ENCODE data around the gene PGP. TPM values are rescaled to one million over a fixed set of nuclear protein-coding genes. Genes with fewer than 3 reads are reported as not detected.
"Not testable (repeated sequence)": the region's sequence is repeated elsewhere in the genome, so short reads cannot be mapped to it uniquely, and the experiment has no call there.

PGP gene
- total RNA-seq, 4 donors from 2014 or later: 2.6 to 14.4 (median 10.4) TPM

DNA sequence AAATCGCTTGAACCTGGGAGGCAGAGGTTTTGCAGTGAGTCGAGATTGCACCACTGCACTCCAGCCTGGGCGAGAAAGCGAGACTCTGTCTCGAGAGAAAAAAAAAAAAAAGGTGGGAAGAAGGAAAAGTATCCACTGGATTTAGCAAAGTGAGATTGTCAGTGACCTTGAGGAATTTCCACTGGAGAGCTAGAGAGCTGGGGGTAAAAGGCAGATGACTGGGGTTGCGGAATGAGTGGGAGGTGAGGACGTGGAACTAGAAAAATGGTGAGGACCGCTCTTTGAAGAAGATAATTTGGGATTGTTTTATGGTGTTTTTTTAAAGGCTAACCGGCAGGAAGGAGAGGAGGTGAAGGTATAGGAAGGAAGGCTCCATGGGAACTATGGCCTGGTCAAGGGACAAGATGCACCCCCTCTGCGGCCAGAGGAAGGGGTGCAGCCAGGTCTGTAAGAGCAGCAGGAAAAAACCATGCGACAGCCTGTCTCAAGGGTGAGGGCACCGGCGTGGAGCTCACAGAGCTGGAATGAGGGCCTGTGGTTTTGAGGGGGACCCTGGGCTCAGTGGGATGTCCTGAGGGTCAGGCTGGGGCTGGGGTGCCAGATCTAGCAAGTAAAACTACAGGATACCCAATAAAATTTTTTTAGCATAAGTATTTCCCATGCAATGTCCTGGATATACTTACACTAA, 10.1 kb downstream of the PGP start:
- TF ChIP-seq, protein P1, sequence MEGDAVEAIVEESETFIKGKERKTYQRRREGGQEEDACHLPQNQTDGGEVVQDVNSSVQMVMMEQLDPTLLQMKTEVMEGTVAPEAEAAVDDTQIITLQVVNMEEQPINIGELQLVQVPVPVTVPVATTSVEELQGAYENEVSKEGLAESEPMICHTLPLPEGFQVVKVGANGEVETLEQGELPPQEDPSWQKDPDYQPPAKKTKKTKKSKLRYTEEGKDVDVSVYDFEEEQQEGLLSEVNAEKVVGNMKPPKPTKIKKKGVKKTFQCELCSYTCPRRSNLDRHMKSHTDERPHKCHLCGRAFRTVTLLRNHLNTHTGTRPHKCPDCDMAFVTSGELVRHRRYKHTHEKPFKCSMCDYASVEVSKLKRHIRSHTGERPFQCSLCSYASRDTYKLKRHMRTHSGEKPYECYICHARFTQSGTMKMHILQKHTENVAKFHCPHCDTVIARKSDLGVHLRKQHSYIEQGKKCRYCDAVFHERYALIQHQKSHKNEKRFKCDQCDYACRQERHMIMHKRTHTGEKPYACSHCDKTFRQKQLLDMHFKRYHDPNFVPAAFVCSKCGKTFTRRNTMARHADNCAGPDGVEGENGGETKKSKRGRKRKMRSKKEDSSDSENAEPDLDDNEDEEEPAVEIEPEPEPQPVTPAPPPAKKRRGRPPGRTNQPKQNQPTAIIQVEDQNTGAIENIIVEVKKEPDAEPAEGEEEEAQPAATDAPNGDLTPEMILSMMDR (IDR thresholded peaks at IDR 0.05): no peak
- no peak for TF ChIP-seq POLR2A (IDR thresholded peaks at IDR 0.05)
- intact Hi-C loops (cut with DNase I; ENCODE audit: low total_unique reads): no loop called here
- Histone ChIP-seq H3K27me3 (no peaks in the 10 kb centered on the region), H3K27ac (peak overlapping the region; percentile 96 to 99), H3K36me3 (no peaks in the 10 kb centered on the region), H3K9me3 (no peaks in the 10 kb centered on the region), H3K4me3 (peak overlapping the region; percentile 65 to 78), H3K4me1 (peaks cover 0 to 3% of the 10 kb centered on the region in 2 donors)
- no peak for DNase-seq

DNA sequence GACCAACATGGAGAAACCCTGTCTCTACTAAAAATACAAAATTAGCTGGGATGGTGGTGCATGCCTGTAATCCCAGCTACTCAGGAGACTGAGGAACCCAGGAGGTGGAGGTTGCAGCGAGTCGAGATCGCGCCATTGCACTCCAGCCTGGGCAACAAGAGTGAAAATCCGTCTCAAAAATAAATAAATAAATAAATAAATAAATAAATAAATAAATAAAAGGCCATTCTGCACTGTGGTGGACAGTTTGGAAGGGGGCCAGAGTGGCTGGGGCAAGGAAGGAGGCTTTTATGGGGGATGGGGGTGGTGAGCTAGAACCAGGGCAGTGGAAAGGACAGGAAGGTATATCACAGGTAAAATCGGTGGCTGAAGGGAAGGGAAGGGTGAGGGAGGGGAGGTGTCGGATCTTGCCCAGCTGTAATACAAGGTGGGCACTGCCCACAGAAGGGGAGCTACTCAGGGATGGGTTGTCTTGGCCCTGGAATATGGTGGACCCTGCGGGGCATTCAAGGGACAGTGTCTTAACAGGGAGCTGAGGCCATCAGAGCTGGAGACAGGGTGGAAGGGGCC, 11.4 kb downstream of the PGP start:
- DNase-seq; H3K27ac ChIP-seq; H3K9me3 ChIP-seq; intact Hi-C loops (cut with DNase I; ENCODE audit: low total_unique reads); H3K4me1 ChIP-seq; H3K36me3 ChIP-seq; H3K27me3 ChIP-seq; H3K4me3 ChIP-seq: not testable (repeated sequence)

DNA sequence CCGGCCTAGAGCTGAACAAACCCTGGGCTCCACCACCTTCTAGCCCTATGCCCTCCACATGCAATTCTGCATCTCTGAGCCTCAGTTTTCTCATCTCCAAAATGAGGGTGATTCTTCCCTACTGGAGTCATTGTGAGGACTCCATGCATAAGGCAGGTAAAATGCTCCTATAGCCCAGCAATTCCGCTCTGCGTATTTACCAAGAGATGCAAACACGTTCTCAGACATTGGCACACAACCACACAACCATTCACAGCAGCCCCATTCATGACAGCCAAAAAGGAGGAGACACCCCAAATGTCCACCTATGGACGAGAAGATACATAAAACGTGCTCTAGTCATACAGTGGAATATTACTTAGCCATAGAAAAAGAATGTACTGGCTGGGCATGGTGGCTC, 14.3 kb downstream of the PGP start:
- Histone ChIP-seq H3K9me3 (no peaks in the 10 kb centered on the region), H3K4me1 (peaks cover 0 to 8% of the 10 kb centered on the region in 2 donors), H3K27me3 (peaks cover 6% of the 10 kb centered on the region in 2 donors), H3K27ac (no peak overlapping the region), H3K4me3 (no peak overlapping the region), H3K36me3 (no peaks in the 10 kb centered on the region)
- TF ChIP-seq, protein P1 (IDR thresholded peaks at IDR 0.05): no peak
- no peak for TF ChIP-seq POLR2A (IDR thresholded peaks at IDR 0.05)
- DNase-seq: no peak
- intact Hi-C loops (cut with DNase I; ENCODE audit: low total_unique reads): no loop called here

DNA sequence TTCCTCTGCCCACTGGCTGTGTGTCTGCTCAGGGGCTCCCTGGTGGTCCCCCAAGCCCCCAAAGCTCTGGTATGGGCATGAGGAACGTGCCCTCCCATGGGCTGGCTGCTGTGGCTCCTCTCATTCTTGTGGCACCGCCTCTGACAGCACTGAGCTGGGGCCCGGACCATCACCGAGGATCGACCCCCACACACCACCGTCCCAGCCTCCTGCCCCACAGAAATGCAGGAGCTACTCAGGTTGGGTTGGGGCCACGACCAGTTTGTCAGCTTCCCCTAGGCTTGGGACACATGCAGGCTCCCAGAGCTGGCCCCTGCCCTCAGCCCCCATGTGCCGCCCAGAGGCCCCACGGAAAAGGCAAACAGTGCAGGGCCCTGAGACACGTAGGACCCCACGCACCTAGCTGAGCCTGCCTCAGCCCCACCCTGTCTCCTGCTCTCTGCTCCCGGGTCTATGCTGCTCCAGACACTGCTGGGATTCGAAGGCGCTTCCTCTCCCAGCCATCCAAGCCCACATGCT, 15.0 kb downstream of the PGP start:
- H3K27ac ChIP-seq: no peak overlapping the region
- peaks cover 0 to 11% of the 10 kb centered on the region in 2 donors for H3K4me1 ChIP-seq
- no peak overlapping the region for H3K4me3 ChIP-seq
- no peak for DNase-seq
- no peak for TF ChIP-seq POLR2A (IDR thresholded peaks at IDR 0.05)
- TF ChIP-seq, protein P1 (IDR thresholded peaks at IDR 0.05): no peak
- no peaks in the 10 kb centered on the region for H3K9me3 ChIP-seq
- H3K27me3 ChIP-seq: peaks cover 6 to 12% of the 10 kb centered on the region in 2 donors
- H3K36me3 ChIP-seq: no peaks in the 10 kb centered on the region
- intact Hi-C loops (cut with DNase I; ENCODE audit: low total_unique reads): no loop called here

DNA sequence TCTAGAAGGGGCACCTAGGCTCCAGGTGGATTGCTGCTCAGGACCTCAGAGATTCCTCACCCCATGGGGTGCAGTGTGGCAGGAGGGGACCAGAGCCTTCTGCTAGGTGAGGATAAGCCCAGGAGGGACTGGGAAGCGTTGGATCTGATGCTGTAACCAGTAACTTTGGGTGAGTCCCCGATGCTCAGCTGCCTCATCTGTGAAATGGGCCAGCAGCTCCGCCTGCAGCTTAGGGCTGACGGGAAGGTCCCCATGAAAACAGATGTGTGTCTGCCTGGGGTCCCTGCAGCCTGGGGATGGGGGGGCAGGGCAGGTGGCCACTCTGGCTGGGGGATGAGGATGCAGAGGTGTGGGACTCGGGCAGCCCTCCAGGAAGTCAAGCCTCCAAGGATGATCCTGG, 15.5 kb downstream of the PGP start:
- intact Hi-C loops (cut with DNase I; ENCODE audit: low total_unique reads): no loop called here

More for the DNA sequence above, 15.5 kb downstream of the PGP start:
- H3K9me3 ChIP-seq: no peaks in the 10 kb centered on the region
- peaks cover 6 to 13% of the 10 kb centered on the region in 2 donors for H3K27me3 ChIP-seq
- no peak overlapping the region for H3K4me3 ChIP-seq
- H3K27ac ChIP-seq: no peak overlapping the region
- H3K4me1 ChIP-seq: peaks cover 0 to 11% of the 10 kb centered on the region in 2 donors
- H3K36me3 ChIP-seq: no peaks in the 10 kb centered on the region
- TF ChIP-seq, protein P1 (IDR thresholded peaks at IDR 0.05): no peak
- no peak for DNase-seq

All from uterus (tissue), 4 donors.